Left lung (tissue), 10 donors: Measurements from ENCODE around the gene SAMD9L. TPM values are rescaled to one million over a fixed set of nuclear protein-coding genes. Genes with fewer than 3 reads are reported as not detected.

Experiments used
- ATAC-seq: fragments of 200-7000 bp; cut with Tn5 transposase; one replicate; pipeline ENCODE4 v1.9.1; 2020; ENCODE audit warnings: moderate library complexity
- DNase-seq, 4 donors: peaks; one replicate each; pipeline ENCODE4 v3.0.0-alpha.2; 2013 to 2020
- H3K27ac ChIP-seq, 2 donors: fragments of 200-600 bp; sonication (generic) in 1 of 2; one replicate each; pipeline versions ENCODE4 v1.5.0 to v1.8.0; 2020 to 2021
- H3K27me3 ChIP-seq, 2 donors: fragments of 200-600 bp; sonication (generic) in 1 of 2; one replicate each; pipeline versions ENCODE4 v1.5.0 to v1.8.0; 2020 to 2021
- H3K36me3 ChIP-seq, 2 donors: fragments of 200-600 bp; sonication (generic) in 1 of 2; one replicate each; pipeline versions ENCODE4 v1.5.0 to v1.8.0; 2020 to 2021
- H3K4me1 ChIP-seq, 2 donors: fragments of 200-600 bp; one replicate each; pipeline ENCODE4 v1.8.0; 2021
- H3K4me3 ChIP-seq, 2 donors: fragments of 200-600 bp; sonication (generic) in 1 of 2; one replicate each; pipeline versions ENCODE4 v1.5.0 to v1.8.0; 2020 to 2021; ENCODE audit warnings: mild to moderate bottlenecking in 1 of 2
- H3K9me3 ChIP-seq, 2 donors: fragments of 200-600 bp; sonication (generic) in 1 of 2; one replicate each; pipeline versions ENCODE4 v1.5.0 to v1.8.0; 2020 to 2021
- intact Hi-C, 2 donors: fragments of 100-400 bp; cut with DNase I; formaldehyde crosslinking; loops; one replicate each; pipeline versions ENCODE4 v1.11.2 to v1.14.2; 2022
- polyA plus RNA-seq, 6 donors: library from polyadenylated mRNA; unstranded; fragments of 120-200 nt; gene quantifications; one replicate each; pipeline ENCODE4 v1.2.1, GENCODE V29; 2013; ENCODE audit not compliant: insufficient read length in 6 of 6
- total RNA-seq, 2 donors: library from RNA; stranded (reverse); fragmentation: NEBNext Ultra II Directional; extraction: Animal tissue kit (Norgen Biotek cat#: 25700); gene quantifications; one replicate each; pipeline ENCODE4 v1.2.1, GENCODE V29; 2021
- TF ChIP-seq, protein P1 (sequence below), 2 donors: fragments of 200-600 bp; sonication (generic) in 1 of 2; IDR thresholded peaks; one replicate each; pipeline versions ENCODE4 v1.5.0 to v1.8.0; 2021; ENCODE audit warnings: antibody characterized with exemption in 2 of 2
- donor health status: DM: no; HTN: yes; CAD: no.
- donor health status: DM: no; HTN: no; CAD: no.

The SAMD9L gene
- total and polyA plus RNA-seq, 8 donors: 13.8 to 42.4 (median 17.9) TPM

DNA sequence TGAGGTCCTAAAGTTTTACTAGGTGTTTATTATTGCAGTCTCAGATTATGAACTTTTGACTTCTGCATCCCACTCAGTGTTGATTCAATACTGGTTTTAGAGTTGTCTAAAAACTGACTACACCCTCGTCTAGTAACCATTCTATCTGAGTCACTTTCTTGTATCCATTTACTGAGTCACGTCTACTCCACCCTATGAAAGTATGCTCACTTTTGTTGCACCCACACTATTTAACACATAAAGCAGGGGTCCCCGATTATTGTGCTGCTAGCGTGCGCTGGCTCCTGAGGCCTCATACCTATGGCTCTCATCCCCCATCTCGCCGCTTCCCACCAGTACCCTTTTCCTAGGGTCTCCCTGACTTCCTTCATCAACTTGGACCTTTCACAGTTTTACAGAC is 32.4 kb downstream of the SAMD9L start:
- ATAC-seq (no peak), DNase-seq (peak in 1 of 4 donors; percentile 14)
- H3K36me3 ChIP-seq: peaks cover 0 to 22% of the 10 kb centered on the region in 2 donors
- H3K4me3 ChIP-seq: no peak overlapping the region
- peaks cover 0 to 17% of the 10 kb centered on the region in 2 donors for H3K9me3 ChIP-seq
- no peaks in the 10 kb centered on the region for H3K27me3 ChIP-seq
- peaks cover 8 to 32% of the 10 kb centered on the region in 2 donors for H3K4me1 ChIP-seq
- H3K27ac ChIP-seq: no peak overlapping the region
- intact Hi-C loops: no loop called here
- TF ChIP-seq, protein P1, sequence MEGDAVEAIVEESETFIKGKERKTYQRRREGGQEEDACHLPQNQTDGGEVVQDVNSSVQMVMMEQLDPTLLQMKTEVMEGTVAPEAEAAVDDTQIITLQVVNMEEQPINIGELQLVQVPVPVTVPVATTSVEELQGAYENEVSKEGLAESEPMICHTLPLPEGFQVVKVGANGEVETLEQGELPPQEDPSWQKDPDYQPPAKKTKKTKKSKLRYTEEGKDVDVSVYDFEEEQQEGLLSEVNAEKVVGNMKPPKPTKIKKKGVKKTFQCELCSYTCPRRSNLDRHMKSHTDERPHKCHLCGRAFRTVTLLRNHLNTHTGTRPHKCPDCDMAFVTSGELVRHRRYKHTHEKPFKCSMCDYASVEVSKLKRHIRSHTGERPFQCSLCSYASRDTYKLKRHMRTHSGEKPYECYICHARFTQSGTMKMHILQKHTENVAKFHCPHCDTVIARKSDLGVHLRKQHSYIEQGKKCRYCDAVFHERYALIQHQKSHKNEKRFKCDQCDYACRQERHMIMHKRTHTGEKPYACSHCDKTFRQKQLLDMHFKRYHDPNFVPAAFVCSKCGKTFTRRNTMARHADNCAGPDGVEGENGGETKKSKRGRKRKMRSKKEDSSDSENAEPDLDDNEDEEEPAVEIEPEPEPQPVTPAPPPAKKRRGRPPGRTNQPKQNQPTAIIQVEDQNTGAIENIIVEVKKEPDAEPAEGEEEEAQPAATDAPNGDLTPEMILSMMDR (IDR thresholded peaks at IDR 0.05): no peak

DNA sequence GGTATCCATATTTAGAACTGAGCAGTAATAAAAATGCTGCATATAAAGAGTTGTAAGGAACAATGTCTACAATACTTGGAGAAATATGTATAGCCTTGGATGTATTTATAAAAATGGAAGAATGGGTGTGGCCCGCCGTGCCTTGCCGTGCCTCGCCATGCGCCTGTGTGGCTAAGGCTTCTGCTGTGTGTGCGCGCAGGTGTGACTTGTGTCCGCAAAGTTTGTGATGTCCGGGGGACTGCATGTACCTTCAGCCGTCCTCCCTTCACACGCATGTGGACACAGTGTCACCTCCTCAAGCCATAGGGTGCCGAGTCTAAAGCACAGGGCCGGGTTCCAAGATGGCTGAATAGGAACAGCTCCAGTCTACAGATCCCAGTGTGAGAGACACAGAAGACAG is 40.2 kb downstream of the SAMD9L start:
- Histone ChIP-seq H3K4me1 (no peaks in the 10 kb centered on the region), H3K36me3 (peaks cover 0 to 82% of the 10 kb centered on the region in 2 donors), H3K27me3 (no peaks in the 10 kb centered on the region), H3K4me3 (no peak overlapping the region), H3K27ac (no peak overlapping the region), H3K9me3 (peaks cover 0 to 85% of the 10 kb centered on the region in 2 donors)
- TF ChIP-seq, protein P1 (IDR thresholded peaks at IDR 0.05): no peak
- ATAC-seq: no peak
- DNase-seq: peak in 1 of 4 donors; percentile 32
- intact Hi-C loops: no loop called here

DNA sequence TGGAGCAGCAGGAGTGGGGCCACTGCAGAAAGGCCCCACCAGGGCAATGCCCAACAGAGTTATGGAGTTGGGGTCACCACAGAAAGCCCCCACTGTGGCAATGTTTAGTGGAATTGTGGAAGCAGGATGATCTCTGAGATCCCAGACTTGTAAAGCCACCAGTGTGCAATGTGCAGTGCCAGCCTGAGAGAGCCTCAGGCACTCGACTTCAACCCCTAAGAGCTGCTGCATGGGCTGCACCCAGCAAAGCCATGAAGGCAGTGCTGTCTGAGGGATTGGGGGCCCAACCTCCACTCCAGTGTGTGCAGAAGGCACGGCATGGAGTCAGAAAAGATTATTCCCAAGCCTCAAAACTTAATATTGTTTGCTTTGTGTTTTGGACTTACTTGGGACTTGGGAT is 50.8 kb downstream of the SAMD9L start:
- Histone ChIP-seq H3K27ac (no peak overlapping the region), H3K36me3 (no peaks in the 10 kb centered on the region), H3K9me3 (peaks cover 0 to 52% of the 10 kb centered on the region in 2 donors), H3K4me1 (no peaks in the 10 kb centered on the region), H3K27me3 (no peaks in the 10 kb centered on the region), H3K4me3 (no peak overlapping the region)
- ATAC-seq (no peak), DNase-seq (peak in 1 of 4 donors; percentile 23)
- intact Hi-C loops: no loop called here
- TF ChIP-seq, protein P1 (IDR thresholded peaks at IDR 0.05): no peak

DNA sequence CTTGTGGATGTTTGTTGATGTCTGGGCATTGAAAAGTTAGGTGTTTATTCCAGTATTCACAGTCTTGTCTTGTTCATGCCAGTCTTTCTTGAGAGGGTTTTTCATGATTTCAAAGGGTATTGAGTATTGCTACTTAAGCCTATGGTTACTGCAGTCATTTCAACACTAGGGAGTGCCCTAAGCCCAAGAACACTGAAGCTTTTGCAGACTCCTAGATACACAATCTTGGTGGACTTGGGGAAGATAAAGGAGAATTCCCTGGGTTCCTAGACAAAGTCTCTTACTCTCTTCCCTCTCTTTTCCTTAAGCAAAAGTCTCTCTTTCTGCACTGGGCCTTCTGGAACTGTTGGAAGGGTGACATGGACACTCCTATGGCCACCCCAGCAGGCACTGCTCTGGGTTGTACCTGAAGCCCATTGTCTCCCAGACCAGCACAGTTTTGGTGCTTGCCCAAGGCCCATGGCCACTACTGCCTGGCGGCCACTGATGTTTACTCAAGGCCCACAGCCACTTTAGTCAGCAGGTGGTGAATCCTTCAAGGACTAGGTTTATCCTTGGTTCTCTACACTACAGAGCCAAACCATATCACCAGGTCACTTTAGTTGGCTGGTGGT is 55.3 kb downstream of the SAMD9L start:
- Histone ChIP-seq H3K9me3 (peaks cover 0 to 15% of the 10 kb centered on the region in 2 donors), H3K27ac (no peak overlapping the region), H3K4me1 (no peaks in the 10 kb centered on the region), H3K36me3 (no peaks in the 10 kb centered on the region), H3K27me3 (no peaks in the 10 kb centered on the region), H3K4me3 (no peak overlapping the region)
- peak; percentile 74 for ATAC-seq
- intact Hi-C loops: loop anchor here in 1 of 2 donors (5.0 kb wide), 1 partner anchor 134 kb away; the partner anchor contains the start of gene HEPACAM2
- TF ChIP-seq, protein P1 (IDR thresholded peaks at IDR 0.05): peak in 1 of 2 donors; percentile 13
- DNase-seq: no peak

Other genes starting within 250 kb of the SAMD9L start
- gene SAMD9, start 30.4 kb downstream of the SAMD9L start, total RNA-seq: 10 to 100 TPM; 13.5 to 18.7 TPM
- 10 to 100 TPM in 3 of 6 donors, 1 to 10 TPM in 3; 8.8 to 11.7 (median 10.2) TPM for gene SAMD9, start 30.4 kb downstream of the SAMD9L start, polyA plus RNA-seq
- gene HEPACAM2, start 78.1 kb upstream of the SAMD9L start, total RNA-seq: not detected
- 1 to 10 TPM; 1.0 to 4.6 (median 2.4) TPM for gene HEPACAM2, start 78.1 kb upstream of the SAMD9L start, polyA plus RNA-seq
- 10 to 100 TPM; 28.6 to 28.8 TPM for gene VPS50, start 84.0 kb upstream of the SAMD9L start, total RNA-seq
- gene VPS50, start 84.0 kb upstream of the SAMD9L start, polyA plus RNA-seq: 10 to 100 TPM; 25.0 to 33.6 (median 28.2) TPM